HEK293 (cell line): ENCODE results near the gene TRNP1.
A peak's percentile ranks its signal among the peaks of the same experiment; 100 is the strongest.

Experiments
- CTCF ChIA-PET: fragments of 350-600 bp; formaldehyde crosslinking; extraction: SDS; loops from one replicate; lab custom pipeline; 2021; ENCODE audit warnings: antibody characterized with exemption; lab: Yijun Ruan, JAX
- POLR2A ChIA-PET: fragments of 300-600 bp; formaldehyde crosslinking; extraction: SDS; loops from one replicate; lab custom pipeline; 2020; ENCODE audit warnings: antibody characterized with exemption, inconsistent platforms; lab: Yijun Ruan, JAX
- H3K27ac ChIP-seq: fragments of 200-500 bp; sonication (Bioruptor generic); 2 replicates; pipeline ENCODE4 v1.5.1; 2014; ENCODE audit warnings: low read depth, low read length, control low read depth, inconsistent platforms; ENCODE audit errors: extremely low read depth
- H3K36me3 ChIP-seq, 2 experiments: fragments of 200-500 bp in 1 of 2; sonication (Bioruptor generic) in 1 of 2; 1 replicate in 1 of 2; 2 replicates in 1 of 2; pipeline ENCODE4 v1.5.1; 2014 to 2017; ENCODE audit warnings: inconsistent platforms in 2 of 2, low read length in 2 of 2; ENCODE audit not compliant: control insufficient read depth in 2 of 2, insufficient read depth in 1 of 2
- H3K4me1 ChIP-seq: fragments of 200-500 bp; sonication (Bioruptor generic); 2 replicates; pipeline ENCODE4 v1.5.1; 2014; ENCODE audit warnings: mild to moderate bottlenecking, low read length, inconsistent platforms; ENCODE audit not compliant: control insufficient read depth, insufficient read depth
- H3K4me3 ChIP-seq: 2 replicates; pipeline ENCODE4 v1.5.1; 2011; ENCODE audit warnings: low read depth, mild to moderate bottlenecking, control low read depth, low read length, moderate library complexity
- H3K9me3 ChIP-seq: fragments of 200-500 bp; sonication (Bioruptor generic); 2 replicates; pipeline ENCODE4 v1.5.1; 2014; ENCODE audit warnings: low read depth, low read length, inconsistent platforms; ENCODE audit not compliant: control insufficient read depth, insufficient read depth
- GLIS1 ChIP-seq: fragments of 450-650 bp; formaldehyde crosslinking; IDR thresholded peaks from 2 replicates; pipeline ENCODE4 v1.5.1; 2016; ENCODE audit warnings: missing biosample characterization, missing genetic modification characterization
- HOXD13 ChIP-seq: sonication (generic); formaldehyde crosslinking; IDR thresholded peaks from 2 replicates; pipeline ENCODE4 v1.8.0; 2022; ENCODE audit warnings: missing genetic modification reagents, borderline replicate concordance
- KLF16 ChIP-seq: fragments of 450-650 bp; formaldehyde crosslinking; IDR thresholded peaks from 2 replicates; pipeline ENCODE4 v1.5.1; 2017; ENCODE audit warnings: missing biosample characterization, missing genetic modification characterization
- KLF17 ChIP-seq: fragments of 450-650 bp; formaldehyde crosslinking; IDR thresholded peaks from 2 replicates; pipeline ENCODE4 v1.5.1; 2016; ENCODE audit warnings: missing biosample characterization, missing genetic modification characterization
- OSR2 ChIP-seq: fragments of 450-650 bp; formaldehyde crosslinking; IDR thresholded peaks from 2 replicates; pipeline ENCODE4 v1.5.1; 2016; ENCODE audit warnings: missing biosample characterization, missing genetic modification characterization
- OVOL3 ChIP-seq: fragments of 450-650 bp; formaldehyde crosslinking; IDR thresholded peaks from 2 replicates; pipeline ENCODE4 v1.5.1; 2016; ENCODE audit warnings: missing biosample characterization, missing genetic modification characterization
- PRDM6 ChIP-seq: fragments of 450-650 bp; formaldehyde crosslinking; IDR thresholded peaks from 2 replicates; pipeline ENCODE4 v1.5.1; 2017; ENCODE audit warnings: missing biosample characterization, missing genetic modification characterization
- TCF7L2 ChIP-seq: IDR thresholded peaks from 2 replicates; pipeline ENCODE4 v1.6.1; 2011; ENCODE audit warnings: low read depth, mild to moderate bottlenecking, inconsistent platforms, low read length, moderate library complexity, borderline replicate concordance
- ZBTB8A ChIP-seq: fragments of 450-650 bp; formaldehyde crosslinking; IDR thresholded peaks from 2 replicates; pipeline ENCODE4 v1.5.1; 2016; ENCODE audit warnings: missing biosample characterization, missing genetic modification characterization
- ZNF10 ChIP-seq: fragments of 450-650 bp; formaldehyde crosslinking; IDR thresholded peaks from 2 replicates; pipeline ENCODE4 v1.5.1; 2017; ENCODE audit warnings: missing biosample characterization, missing genetic modification characterization
- ZNF112 ChIP-seq: fragments of 450-650 bp; formaldehyde crosslinking; IDR thresholded peaks from 2 replicates; pipeline ENCODE4 v1.5.0; 2017; ENCODE audit warnings: missing biosample characterization, missing genetic modification characterization
- ZNF133 ChIP-seq: fragments of 450-650 bp; formaldehyde crosslinking; IDR thresholded peaks from 2 replicates; pipeline ENCODE4 v1.5.1; 2016; ENCODE audit warnings: missing biosample characterization, missing genetic modification characterization
- ZNF138 ChIP-seq: fragments of 450-650 bp; formaldehyde crosslinking; IDR thresholded peaks from 2 replicates; pipeline ENCODE4 v1.5.1; 2016; ENCODE audit warnings: missing biosample characterization, missing genetic modification characterization, borderline replicate concordance
- ZNF2 ChIP-seq: fragments of 450-650 bp; formaldehyde crosslinking; IDR thresholded peaks from 2 replicates; pipeline ENCODE4 v1.5.1; 2016; ENCODE audit warnings: missing biosample characterization, missing genetic modification characterization
- ZNF23 ChIP-seq: fragments of 450-650 bp; formaldehyde crosslinking; IDR thresholded peaks from 2 replicates; pipeline ENCODE4 v1.5.1; 2016; ENCODE audit warnings: missing biosample characterization, missing genetic modification characterization, borderline replicate concordance
- ZNF473 ChIP-seq: fragments of 450-650 bp; formaldehyde crosslinking; IDR thresholded peaks from 2 replicates; pipeline ENCODE4 v1.5.1; 2017; ENCODE audit warnings: missing biosample characterization, missing genetic modification characterization
- ZNF48 ChIP-seq: fragments of 450-650 bp; formaldehyde crosslinking; IDR thresholded peaks from 2 replicates; pipeline ENCODE4 v1.5.1; 2016; ENCODE audit warnings: missing biosample characterization, missing genetic modification characterization
- ZNF561 ChIP-seq: fragments of 450-650 bp; IDR thresholded peaks from 2 replicates; pipeline ENCODE4 v1.5.1; 2018; ENCODE audit warnings: missing biosample characterization, missing genetic modification characterization, borderline replicate concordance
- ZNF571 ChIP-seq: fragments of 450-650 bp; formaldehyde crosslinking; IDR thresholded peaks from 2 replicates; pipeline ENCODE4 v1.5.0; 2017; ENCODE audit warnings: missing biosample characterization, missing genetic modification characterization
- ZNF692 ChIP-seq: fragments of 450-650 bp; formaldehyde crosslinking; IDR thresholded peaks from 2 replicates; pipeline ENCODE4 v1.5.1; 2016; ENCODE audit warnings: missing biosample characterization, missing genetic modification characterization
- ZNF791 ChIP-seq: fragments of 450-650 bp; formaldehyde crosslinking; IDR thresholded peaks from 2 replicates; pipeline ENCODE4 v1.5.1; 2016; ENCODE audit warnings: missing biosample characterization, missing genetic modification characterization
- ZNF843 ChIP-seq: fragments of 450-650 bp; formaldehyde crosslinking; IDR thresholded peaks from 2 replicates; pipeline ENCODE4 v1.5.1; 2016; ENCODE audit warnings: missing biosample characterization, missing genetic modification characterization
- ZSCAN23 ChIP-seq: fragments of 450-650 bp; formaldehyde crosslinking; IDR thresholded peaks from 2 replicates; pipeline ENCODE4 v1.5.1; 2016; ENCODE audit warnings: missing biosample characterization, missing genetic modification characterization

The TRNP1 gene

GRCh38 chr1:27033043-27033746, 39.7 kb downstream of the TRNP1 start:
- TF ChIP-seq ZBTB8A (tag by site-specific recombination) (peak; percentile 45; the same call in 1 of the 2 replicates), ZSCAN23 (tag by site-specific recombination) (no peak), ZNF48 (tag by site-specific recombination) (no peak), ZNF791 (tag by site-specific recombination) (no peak), OVOL3 (tag by site-specific recombination) (no peak), ZNF23 (tag by site-specific recombination) (no peak), ZNF2 (no peak), ZNF561 (tag by site-specific recombination) (no peak), ZNF138 (tag by site-specific recombination) (no peak), KLF16 (tag by site-specific recombination) (no peak), ZNF571 (tag by site-specific recombination) (no peak), KLF17 (tag by site-specific recombination) (peak; percentile 10; the same call in 1 of the 2 replicates), ZNF10 (tag by site-specific recombination) (no peak), PRDM6 (tag by site-specific recombination) (no peak), HOXD13 (no peak), TCF7L2 (no peak)
- TF ChIP-seq, all 188 proteins: peak for 2
- ChIA-PET CTCF (interaction anchor here (0.6 to 6.9 kb wide), 3 partner anchors 12 to 63 kb away, joined by 3 to 74 read pairs (median 5); no protein-coding TSS in a partner anchor), POLR2A (interaction anchor here (0.5 to 1.1 kb wide), 3 partner anchors 19 to 268 kb away, joined by 3 to 5 read pairs (median 3); partner anchors contain the start of gene TENT5B)
- H3K4me1 ChIP-seq, result no peaks in the 10 kb centered on the region
- no peak overlapping the region for H3K4me3 ChIP-seq
- no peaks in the 10 kb centered on the region for H3K36me3 ChIP-seq
- no peak overlapping the region for H3K27ac ChIP-seq
- no peaks in the 10 kb centered on the region for H3K9me3 ChIP-seq

GRCh38 chr1:27035344-27035743, 41.9 kb downstream of the TRNP1 start:
- no peak overlapping the region for H3K27ac ChIP-seq
- TF ChIP-seq ZNF133 (tag by site-specific recombination), result no peak
- TF ChIP-seq ZNF112 (tag by site-specific recombination), result no peak
- no peak for TF ChIP-seq ZNF843 (tag by site-specific recombination)
- no peak for TF ChIP-seq ZNF692 (tag by site-specific recombination)
- TF ChIP-seq GLIS1 (tag by site-specific recombination), result no peak
- no peak for TF ChIP-seq OSR2 (tag by site-specific recombination)
- TF ChIP-seq ZNF473, result no peak
- no peaks in the 10 kb centered on the region for H3K9me3 ChIP-seq
- H3K4me3 ChIP-seq, result no peak overlapping the region
- no peaks in the 10 kb centered on the region for H3K36me3 ChIP-seq
- CTCF ChIA-PET, result interaction anchor here (0.6 to 6.9 kb wide), 7 partner anchors 8 to 266 kb away, joined by 3 to 74 read pairs (median 6); no protein-coding TSS in a partner anchor
- POLR2A ChIA-PET, result interaction anchor here (0.6 kb wide), 1 partner anchor 136 kb away, joined by 3 read pairs; no protein-coding TSS in a partner anchor
- no peaks in the 10 kb centered on the region for H3K4me1 ChIP-seq
